ENCODE measurements around the gene PHF1.
"Not testable (repeated sequence)": the region's sequence is repeated elsewhere in the genome, so short reads cannot be mapped to it uniquely, and the experiment has no call there.

Gene PHF1

GRCh38 chr6:33410711-33411631 is at the start of gene PHF1:
PHF1 (plus strand) TSS chr6:33411014; CDS start chr6:33412264, 1,250 bp downstream.
- Histone ChIP-seq H3K9ac (ENCODE audit: low read length) (peak within 1 kb of the TSS; percentile 92), H3K27me3 (ENCODE audit: control insufficient read depth in 1 of 2, insufficient read depth in 2 of 2, low read length in 2 of 2) (no peaks in the 10 kb centered on the region), H3K4me1 (ENCODE audit: insufficient read depth, low read length) (peaks cover 34% of the 10 kb centered on the region), H3K36me3 (ENCODE audit: insufficient read depth, low read length) (peaks cover 35% of the 10 kb centered on the region), H3K4me3 (ENCODE audit: low read depth in 1 of 2, low read length in 2 of 2) (peak within 1 kb of the TSS; percentile 69 to 96), H3K9me3 (ENCODE audit: low read length) (no peaks in the 10 kb centered on the region), H3K27ac (ENCODE audit: low read depth, low read length) (peak within 1 kb of the TSS; percentile 91)

- not testable (repeated sequence) for H3K36me3 ChIP-seq (ENCODE audit: insufficient read depth, low read length); H3K27ac ChIP-seq (ENCODE audit: low read depth, low read length); H3K27me3 ChIP-seq (ENCODE audit: control insufficient read depth in 1 of 2, insufficient read depth in 2 of 2, low read length in 2 of 2); H3K9me3 ChIP-seq (ENCODE audit: low read length); H3K4me1 ChIP-seq (ENCODE audit: insufficient read depth, low read length); H3K4me3 ChIP-seq (ENCODE audit: low read depth in 1 of 2, low read length in 2 of 2); H3K9ac ChIP-seq (ENCODE audit: low read length)
Measured at GRCh38 chr6:33363486-33363885, 47.3 kb upstream of the PHF1 start.

DNA sequence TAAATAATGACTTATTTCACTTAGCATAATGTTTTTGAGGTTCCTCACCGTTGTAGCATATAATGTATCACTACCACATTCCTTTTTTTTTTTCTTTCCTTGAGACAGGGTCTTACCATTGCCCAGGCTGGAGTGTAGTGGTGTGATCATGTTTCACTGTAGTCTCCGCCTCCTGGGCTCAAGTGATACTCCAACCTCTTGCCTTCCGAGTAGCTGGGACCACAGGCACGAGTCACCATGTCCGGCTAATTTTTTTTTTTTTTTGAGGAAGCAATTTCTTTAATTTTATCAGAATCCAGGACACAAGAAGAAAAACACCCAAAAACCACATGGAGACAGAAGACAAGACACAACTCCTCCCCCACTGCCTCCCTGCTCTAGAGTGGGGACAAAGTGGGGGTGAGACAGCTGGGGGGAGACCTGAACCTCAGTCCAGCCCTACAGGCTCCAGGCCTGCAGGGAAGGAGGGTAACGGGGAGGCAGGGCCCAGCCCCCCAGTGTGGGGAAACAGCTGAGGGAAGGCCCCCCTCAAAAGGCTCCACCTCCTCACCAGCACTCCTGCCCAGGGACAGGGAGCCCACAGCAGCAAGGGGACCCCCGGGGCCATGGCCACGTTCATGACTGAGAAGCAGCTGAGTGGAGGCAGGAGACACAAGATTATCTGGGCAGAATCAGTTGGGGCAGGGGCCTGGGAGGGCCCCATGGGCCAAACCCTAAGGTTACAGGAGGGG is 46.2 kb upstream of the PHF1 start:
- not testable (repeated sequence) for H3K36me3 ChIP-seq (ENCODE audit: insufficient read depth, low read length); H3K4me1 ChIP-seq (ENCODE audit: insufficient read depth, low read length); H3K9ac ChIP-seq (ENCODE audit: low read length); H3K4me3 ChIP-seq (ENCODE audit: low read depth in 1 of 2, low read length in 2 of 2); H3K9me3 ChIP-seq (ENCODE audit: low read length); H3K27me3 ChIP-seq (ENCODE audit: control insufficient read depth in 1 of 2, insufficient read depth in 2 of 2, low read length in 2 of 2); H3K27ac ChIP-seq (ENCODE audit: low read depth, low read length)

DNA sequence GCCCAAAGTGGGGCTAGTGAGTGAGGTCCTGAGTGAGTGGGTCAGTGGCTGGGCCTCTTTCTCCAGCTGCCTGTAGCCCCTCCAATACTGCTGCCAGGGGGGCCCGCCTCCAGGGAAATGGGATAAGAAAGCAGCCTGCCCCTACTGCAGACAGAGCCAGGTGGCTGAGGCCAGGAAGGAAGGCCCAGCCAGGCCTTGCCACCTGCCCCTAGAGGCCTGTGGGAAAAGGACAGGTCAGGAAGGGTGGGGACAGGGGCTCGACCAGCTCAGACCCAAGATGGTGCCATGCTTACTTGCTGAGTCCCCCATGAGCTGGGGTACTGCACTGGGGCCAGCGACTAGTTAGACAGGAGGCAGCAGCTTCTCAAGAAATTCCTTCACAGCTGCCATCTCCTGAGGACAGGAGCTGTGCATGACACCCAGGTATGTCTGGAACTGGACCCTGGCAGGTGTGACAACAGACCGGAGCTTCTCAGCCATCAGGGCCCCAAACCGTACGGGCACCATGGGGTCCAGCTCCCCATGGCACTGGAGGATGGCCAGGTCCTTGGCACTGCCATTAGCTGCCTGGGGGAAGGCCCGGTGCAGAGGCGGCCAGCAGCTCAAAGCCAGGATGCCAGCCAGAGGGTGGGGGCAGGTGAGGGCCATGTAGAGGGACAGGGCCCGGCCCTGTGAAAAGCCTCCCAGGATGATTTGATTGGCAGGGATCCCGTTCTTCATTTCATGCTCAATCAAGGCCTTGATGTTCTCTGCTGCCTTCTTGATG is 45.4 kb upstream of the PHF1 start:
- not testable (repeated sequence) for H3K27ac ChIP-seq (ENCODE audit: low read depth, low read length); H3K36me3 ChIP-seq (ENCODE audit: insufficient read depth, low read length); H3K4me1 ChIP-seq (ENCODE audit: insufficient read depth, low read length); H3K9me3 ChIP-seq (ENCODE audit: low read length); H3K27me3 ChIP-seq (ENCODE audit: control insufficient read depth in 1 of 2, insufficient read depth in 2 of 2, low read length in 2 of 2); H3K9ac ChIP-seq (ENCODE audit: low read length); H3K4me3 ChIP-seq (ENCODE audit: low read depth in 1 of 2, low read length in 2 of 2)

DNA sequence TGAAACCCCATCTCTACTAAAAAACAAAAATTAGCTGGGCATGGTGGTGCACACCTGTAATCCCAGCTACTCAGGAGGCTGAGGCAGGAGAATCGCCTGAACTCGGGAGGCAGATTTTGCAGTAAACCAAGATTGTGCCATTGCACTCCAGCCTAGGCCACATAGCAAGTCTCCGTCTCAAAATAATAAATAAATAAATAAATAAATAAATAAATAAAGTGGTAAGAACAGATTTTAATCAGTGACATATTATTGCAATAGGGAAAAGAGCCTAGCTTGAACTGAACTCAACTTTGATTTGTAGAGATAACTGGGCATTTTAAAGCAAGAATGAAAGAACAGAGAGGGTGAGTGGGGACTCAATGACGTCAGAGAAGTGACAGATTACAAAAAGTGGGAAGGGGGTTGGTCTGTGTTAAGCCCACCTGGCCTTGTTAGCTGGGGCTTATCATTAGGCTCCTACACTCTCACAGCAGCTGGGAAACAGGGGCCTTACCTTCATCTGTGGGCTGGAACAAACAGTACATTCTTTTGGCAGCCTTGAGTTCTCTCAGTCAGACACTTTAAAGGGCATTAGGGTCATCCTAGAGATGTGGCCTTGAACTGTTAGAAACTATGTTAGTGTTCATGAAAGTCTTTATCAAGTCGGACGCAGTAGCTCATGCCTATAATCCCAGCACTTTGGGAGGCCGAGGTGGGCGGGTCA is 43.7 kb upstream of the PHF1 start:
- Histone ChIP-seq H3K4me3 (ENCODE audit: low read depth in 1 of 2, low read length in 2 of 2) (no peak overlapping the region), H3K9ac (ENCODE audit: low read length) (no peak overlapping the region), H3K27ac (ENCODE audit: low read depth, low read length) (no peak overlapping the region), H3K9me3 (ENCODE audit: low read length) (no peaks in the 10 kb centered on the region), H3K4me1 (ENCODE audit: insufficient read depth, low read length) (no peaks in the 10 kb centered on the region), H3K36me3 (ENCODE audit: insufficient read depth, low read length) (no peaks in the 10 kb centered on the region), H3K27me3 (ENCODE audit: control insufficient read depth in 1 of 2, insufficient read depth in 2 of 2, low read length in 2 of 2) (no peaks in the 10 kb centered on the region)

DNA sequence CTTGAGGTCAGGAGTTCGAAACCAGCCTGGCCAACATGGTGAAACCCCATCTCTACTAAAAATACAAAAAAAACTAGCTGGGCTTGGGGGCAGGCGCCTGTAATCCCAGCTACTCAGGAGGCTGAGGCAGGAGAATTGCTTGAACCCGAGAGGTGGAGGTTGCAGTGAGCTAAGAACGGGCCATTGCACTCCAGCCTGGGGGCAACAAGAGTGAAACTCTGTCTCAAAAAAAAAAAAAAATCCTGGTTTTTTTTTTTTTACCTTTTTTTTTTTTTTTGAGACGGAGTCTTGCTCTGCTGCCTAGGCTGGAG is 43.1 kb upstream of the PHF1 start:
- not testable (repeated sequence) for H3K27ac ChIP-seq (ENCODE audit: low read depth, low read length); H3K27me3 ChIP-seq (ENCODE audit: control insufficient read depth in 1 of 2, insufficient read depth in 2 of 2, low read length in 2 of 2); H3K4me3 ChIP-seq (ENCODE audit: low read depth in 1 of 2, low read length in 2 of 2); H3K9me3 ChIP-seq (ENCODE audit: low read length); H3K9ac ChIP-seq (ENCODE audit: low read length); H3K36me3 ChIP-seq (ENCODE audit: insufficient read depth, low read length); H3K4me1 ChIP-seq (ENCODE audit: insufficient read depth, low read length)

DNA sequence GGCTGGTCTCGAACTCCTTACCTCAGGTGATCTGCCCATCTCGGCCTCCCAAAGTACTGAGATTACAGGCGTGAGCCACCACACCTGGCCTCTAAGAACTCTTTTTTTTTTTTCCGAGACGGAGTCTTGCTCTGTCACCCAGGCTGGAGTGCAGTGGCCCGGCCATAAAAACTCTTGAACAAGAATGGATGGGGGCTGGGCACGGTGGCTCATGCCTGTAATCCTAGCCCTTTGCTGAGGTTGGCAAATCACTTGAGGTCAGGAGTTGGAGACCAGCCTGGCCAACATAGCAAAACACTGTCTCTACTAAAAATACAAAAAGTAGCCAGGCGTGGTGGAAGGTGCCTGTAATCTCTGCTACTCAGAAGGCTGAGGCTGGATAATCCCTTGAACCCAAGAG is 38.9 kb upstream of the PHF1 start:
- not testable (repeated sequence) for H3K27ac ChIP-seq (ENCODE audit: low read depth, low read length); H3K36me3 ChIP-seq (ENCODE audit: insufficient read depth, low read length)
- peaks cover 17% of the 10 kb centered on the region for H3K4me1 ChIP-seq (ENCODE audit: insufficient read depth, low read length)

DNA sequence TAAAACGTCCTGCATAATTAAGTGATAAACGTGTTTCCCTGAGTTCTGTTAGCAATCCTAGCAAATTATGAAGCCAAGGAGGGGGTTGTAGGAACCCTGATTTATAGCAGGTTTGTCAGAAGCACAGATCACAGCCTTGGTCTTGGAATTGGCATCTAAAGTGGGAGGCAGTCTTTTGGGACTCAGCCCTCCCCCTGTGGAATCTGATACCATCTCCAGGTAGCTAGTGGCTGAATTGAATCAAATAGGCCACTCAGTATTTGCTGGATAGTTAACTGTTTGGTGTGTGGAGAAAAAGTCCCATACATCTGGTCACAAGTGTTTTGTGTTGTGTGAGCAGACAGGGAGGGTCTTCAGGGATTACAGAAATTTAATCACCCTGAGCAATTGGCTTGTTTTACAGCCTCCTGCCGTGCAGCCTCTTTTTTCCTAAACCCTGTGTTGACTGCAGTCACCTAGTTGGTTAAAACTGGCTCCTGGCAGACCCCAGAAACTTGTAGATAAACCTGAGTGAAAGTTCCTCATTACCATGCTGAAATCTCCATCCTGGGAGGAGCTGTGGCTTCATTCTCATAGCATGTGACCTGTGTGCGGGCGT is 38.2 kb upstream of the PHF1 start:
- Histone ChIP-seq H3K4me1 (ENCODE audit: insufficient read depth, low read length) (peaks cover 17% of the 10 kb centered on the region), H3K4me3 (ENCODE audit: low read depth in 1 of 2, low read length in 2 of 2) (no peak overlapping the region), H3K27me3 (ENCODE audit: control insufficient read depth in 1 of 2, insufficient read depth in 2 of 2, low read length in 2 of 2) (no peaks in the 10 kb centered on the region), H3K9ac (ENCODE audit: low read length) (no peak overlapping the region), H3K27ac (ENCODE audit: low read depth, low read length) (no peak overlapping the region), H3K36me3 (ENCODE audit: insufficient read depth, low read length) (no peaks in the 10 kb centered on the region), H3K9me3 (ENCODE audit: low read length) (no peaks in the 10 kb centered on the region)

More for the DNA sequence above, 38.9 kb upstream of the PHF1 start:
- not testable (repeated sequence) for H3K27me3 ChIP-seq (ENCODE audit: control insufficient read depth in 1 of 2, insufficient read depth in 2 of 2, low read length in 2 of 2); H3K9me3 ChIP-seq (ENCODE audit: low read length); H3K4me3 ChIP-seq (ENCODE audit: low read depth in 1 of 2, low read length in 2 of 2); H3K9ac ChIP-seq (ENCODE audit: low read length)

DNA sequence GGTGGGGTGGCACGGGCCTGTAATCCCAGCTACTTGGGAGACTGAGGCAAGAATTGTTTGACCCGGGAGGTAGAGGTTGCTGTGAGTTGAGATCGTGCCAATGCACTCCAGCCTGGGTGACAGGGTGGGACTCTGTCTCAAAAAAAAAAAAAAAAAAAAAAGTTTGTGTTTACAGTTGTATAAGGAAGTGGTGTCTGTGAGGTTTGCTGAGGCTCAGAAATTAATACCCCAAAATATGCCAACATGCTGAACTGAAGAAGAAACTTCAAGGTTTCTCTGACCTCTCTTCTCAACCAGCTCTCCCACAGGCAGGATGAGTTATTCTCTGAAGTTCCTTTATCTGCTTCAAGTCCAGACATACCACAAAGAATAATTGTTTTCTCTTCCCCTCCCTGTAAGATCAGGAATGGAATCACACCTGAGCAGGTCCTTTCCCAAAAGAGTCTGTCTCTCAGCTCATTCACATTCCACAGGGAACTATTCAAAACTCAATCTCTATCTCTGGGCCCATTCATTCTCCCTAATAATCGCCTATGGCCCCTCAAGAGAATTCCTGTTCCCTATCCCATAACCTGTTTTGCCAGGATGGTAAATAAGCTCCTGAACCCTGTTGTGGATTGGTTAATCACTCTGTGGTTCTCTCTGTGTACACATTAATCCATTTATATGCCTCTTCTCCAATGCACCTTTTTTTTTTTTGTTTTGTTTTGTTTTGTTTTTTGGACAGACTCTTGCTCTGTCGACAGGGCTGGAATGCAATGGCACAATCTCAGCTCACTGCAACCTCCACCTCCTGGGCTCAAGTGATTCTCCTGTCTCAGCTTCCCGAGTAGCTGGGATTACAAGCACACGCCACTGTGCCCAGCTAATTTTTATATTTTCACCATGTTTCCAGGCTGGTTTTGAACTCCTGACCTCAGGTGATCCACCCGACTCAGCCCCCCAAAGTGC is 36.6 kb upstream of the PHF1 start:
- Histone ChIP-seq H3K27me3 (ENCODE audit: control insufficient read depth in 1 of 2, insufficient read depth in 2 of 2, low read length in 2 of 2) (no peaks in the 10 kb centered on the region), H3K4me3 (ENCODE audit: low read depth in 1 of 2, low read length in 2 of 2) (no peak overlapping the region), H3K36me3 (ENCODE audit: insufficient read depth, low read length) (no peaks in the 10 kb centered on the region), H3K9ac (ENCODE audit: low read length) (no peak overlapping the region), H3K9me3 (ENCODE audit: low read length) (no peaks in the 10 kb centered on the region), H3K27ac (ENCODE audit: low read depth, low read length) (no peak overlapping the region), H3K4me1 (ENCODE audit: insufficient read depth, low read length) (peaks cover 17% of the 10 kb centered on the region)

DNA sequence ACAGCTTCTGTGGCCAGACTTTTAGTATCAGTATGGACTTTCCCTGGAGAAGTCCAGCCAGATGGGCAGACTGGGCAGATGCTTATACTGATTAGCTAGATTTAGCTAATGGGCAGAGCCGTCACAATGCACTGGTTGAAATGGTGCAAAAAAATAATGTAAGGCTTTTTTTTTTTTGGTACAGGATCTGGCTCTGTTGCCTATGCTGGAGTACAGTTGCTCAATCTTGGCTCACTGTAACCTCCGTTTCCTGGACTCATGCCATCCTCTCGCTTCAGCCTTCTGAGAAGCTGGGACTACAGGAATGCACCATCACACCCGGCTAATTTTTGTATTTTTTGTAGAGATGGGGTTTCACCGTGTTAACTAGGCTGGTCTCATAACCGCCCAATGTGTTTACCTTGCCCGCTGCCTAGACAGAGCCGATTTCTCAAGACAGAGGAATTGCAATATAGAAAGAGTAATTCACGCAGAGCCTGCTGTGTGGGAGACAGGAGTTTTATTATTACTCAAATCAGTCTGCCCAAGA is 35.6 kb upstream of the PHF1 start:
- Histone ChIP-seq H3K27ac (ENCODE audit: low read depth, low read length) (no peak overlapping the region), H3K4me3 (ENCODE audit: low read depth in 1 of 2, low read length in 2 of 2) (peak overlapping the region in 1 of 2 donors; percentile 44), H3K36me3 (ENCODE audit: insufficient read depth, low read length) (no peaks in the 10 kb centered on the region), H3K4me1 (ENCODE audit: insufficient read depth, low read length) (peaks cover 17% of the 10 kb centered on the region), H3K27me3 (ENCODE audit: control insufficient read depth in 1 of 2, insufficient read depth in 2 of 2, low read length in 2 of 2) (no peaks in the 10 kb centered on the region), H3K9ac (ENCODE audit: low read length) (no peak overlapping the region), H3K9me3 (ENCODE audit: low read length) (no peaks in the 10 kb centered on the region)

Data from muscle layer of colon (tissue), 2 donors.